Activated CD4-positive, alpha-beta T cell treated with anti-CD3 and anti-CD28 coated beads, Interleukin-2, amount 50 U/mL, for 4 hours (primary cell): Measurements from ENCODE around the gene AMIGO1.

Experiments used
- DNase-seq, 2 experiments: peaks; one replicate each; pipeline ENCODE4 v3.0.0-alpha.2; 2020

The AMIGO1 gene

GRCh38 chr1:109501644-109502363, 7.7 kb downstream of the AMIGO1 start:
- DNase-seq, result no peak

- DNase-seq, result no peak
Observed at GRCh38 chr1:109500941-109501381, 8.6 kb downstream of the AMIGO1 start.

GRCh38 chr1:109499661-109500536, 9.6 kb downstream of the AMIGO1 start:
- peak; percentile 53 to 54 for DNase-seq

- DNase-seq, result no peak
Observed at GRCh38 chr1:109499081-109499480, 10.4 kb downstream of the AMIGO1 start.

GRCh38 chr1:109498161-109498801, 11.2 kb downstream of the AMIGO1 start:
- DNase-seq, result peak; percentile 44 to 55

- DNase-seq, result no peak
Observed at GRCh38 chr1:109497449-109498160, 11.9 kb downstream of the AMIGO1 start.

GRCh38 chr1:109495738-109496137, 13.8 kb downstream of the AMIGO1 start:
- DNase-seq, result no peak

GRCh38 chr1:109493805-109494539, 15.6 kb downstream of the AMIGO1 start, which contains the start of gene CYB561D1:
Gene CYB561D1 (plus strand): TSS chr1:109494094. CDS start chr1:109494140, 46 bp downstream.
- peak; percentile 83 to 84 for DNase-seq

GRCh38 chr1:109493227-109493626, 16.3 kb downstream of the AMIGO1 start:
- DNase-seq, result no peak

- no peak for DNase-seq
Observed at GRCh38 chr1:109492779-109493178, 16.7 kb downstream of the AMIGO1 start.

GRCh38 chr1:109491372-109491771, 18.2 kb downstream of the AMIGO1 start:
- no peak for DNase-seq

GRCh38 chr1:109490934-109491302, 18.6 kb downstream of the AMIGO1 start:
- no peak for DNase-seq

- DNase-seq, result peak; percentile 76 to 79
Observed at GRCh38 chr1:109490029-109490933, 19.2 kb downstream of the AMIGO1 start.

- DNase-seq, result no peak
Observed at GRCh38 chr1:109488696-109489095, 20.8 kb downstream of the AMIGO1 start.

GRCh38 chr1:109488201-109488600, 21.3 kb downstream of the AMIGO1 start:
- no peak for DNase-seq

- DNase-seq, result no peak
Observed at GRCh38 chr1:109487261-109487660, 22.3 kb downstream of the AMIGO1 start.

GRCh38 chr1:109485001-109485400, 24.5 kb downstream of the AMIGO1 start:
- DNase-seq, result no peak

GRCh38 chr1:109484519-109484975, 25.0 kb downstream of the AMIGO1 start:
- no peak for DNase-seq

GRCh38 chr1:109483672-109484518, 25.6 kb downstream of the AMIGO1 start, which contains the start of gene ATXN7L2:
Gene ATXN7L2 (plus strand): TSS chr1:109483905. CDS start chr1:109483954, 49 bp downstream.
- peak; percentile 87 to 90 for DNase-seq
